Measurements from ENCODE around the gene SIGLEC5.

SIGLEC5 gene

GRCh38 chr19:51592521-51592920 lies 37.7 kb downstream of the SIGLEC5 start:
- H3K4me3 ChIP-seq (ENCODE audit: control insufficient read depth, low read depth, low read length), result no peak overlapping the region
- DNase-seq (ENCODE audit: low read depth), result no peak
- TF ChIP-seq, protein P1, sequence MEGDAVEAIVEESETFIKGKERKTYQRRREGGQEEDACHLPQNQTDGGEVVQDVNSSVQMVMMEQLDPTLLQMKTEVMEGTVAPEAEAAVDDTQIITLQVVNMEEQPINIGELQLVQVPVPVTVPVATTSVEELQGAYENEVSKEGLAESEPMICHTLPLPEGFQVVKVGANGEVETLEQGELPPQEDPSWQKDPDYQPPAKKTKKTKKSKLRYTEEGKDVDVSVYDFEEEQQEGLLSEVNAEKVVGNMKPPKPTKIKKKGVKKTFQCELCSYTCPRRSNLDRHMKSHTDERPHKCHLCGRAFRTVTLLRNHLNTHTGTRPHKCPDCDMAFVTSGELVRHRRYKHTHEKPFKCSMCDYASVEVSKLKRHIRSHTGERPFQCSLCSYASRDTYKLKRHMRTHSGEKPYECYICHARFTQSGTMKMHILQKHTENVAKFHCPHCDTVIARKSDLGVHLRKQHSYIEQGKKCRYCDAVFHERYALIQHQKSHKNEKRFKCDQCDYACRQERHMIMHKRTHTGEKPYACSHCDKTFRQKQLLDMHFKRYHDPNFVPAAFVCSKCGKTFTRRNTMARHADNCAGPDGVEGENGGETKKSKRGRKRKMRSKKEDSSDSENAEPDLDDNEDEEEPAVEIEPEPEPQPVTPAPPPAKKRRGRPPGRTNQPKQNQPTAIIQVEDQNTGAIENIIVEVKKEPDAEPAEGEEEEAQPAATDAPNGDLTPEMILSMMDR (conservative IDR thresholded peaks at IDR 0.05; ENCODE audit: control insufficient read depth, insufficient read depth, low read depth, low read length), result no peak

DNA sequence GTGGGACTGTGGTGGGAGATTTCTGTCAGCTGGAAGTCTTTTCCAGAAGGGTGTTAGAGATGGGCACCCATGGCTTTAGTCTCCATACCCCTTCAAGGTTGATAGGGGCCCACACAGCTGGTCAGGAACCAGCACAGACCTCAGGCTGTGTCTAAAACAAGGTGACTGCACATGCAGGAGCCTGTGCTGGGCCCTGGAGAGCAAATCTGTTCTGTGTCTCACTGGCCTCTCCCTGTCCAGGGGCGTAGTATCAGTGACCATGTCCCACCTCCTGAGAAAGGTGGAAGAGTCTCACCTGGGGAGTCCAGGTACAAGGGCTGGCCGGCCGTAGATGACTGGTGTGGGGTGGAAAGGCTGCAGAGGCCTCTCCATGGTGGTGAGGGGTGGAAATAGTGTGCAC lies 39.8 kb downstream of the SIGLEC5 start:
- no peak for DNase-seq (ENCODE audit: low read depth)
- H3K4me3 ChIP-seq (ENCODE audit: control insufficient read depth, low read depth, low read length), result no peak overlapping the region
- TF ChIP-seq, protein P1 (conservative IDR thresholded peaks at IDR 0.05; ENCODE audit: control insufficient read depth, insufficient read depth, low read depth, low read length), result no peak

GRCh38 chr19:51589511-51589910 lies 40.7 kb downstream of the SIGLEC5 start:
- TF ChIP-seq, protein P1 (conservative IDR thresholded peaks at IDR 0.05; ENCODE audit: control insufficient read depth, insufficient read depth, low read depth, low read length), result no peak
- no peak for DNase-seq (ENCODE audit: low read depth)
- no peak overlapping the region for H3K4me3 ChIP-seq (ENCODE audit: control insufficient read depth, low read depth, low read length)

DNA sequence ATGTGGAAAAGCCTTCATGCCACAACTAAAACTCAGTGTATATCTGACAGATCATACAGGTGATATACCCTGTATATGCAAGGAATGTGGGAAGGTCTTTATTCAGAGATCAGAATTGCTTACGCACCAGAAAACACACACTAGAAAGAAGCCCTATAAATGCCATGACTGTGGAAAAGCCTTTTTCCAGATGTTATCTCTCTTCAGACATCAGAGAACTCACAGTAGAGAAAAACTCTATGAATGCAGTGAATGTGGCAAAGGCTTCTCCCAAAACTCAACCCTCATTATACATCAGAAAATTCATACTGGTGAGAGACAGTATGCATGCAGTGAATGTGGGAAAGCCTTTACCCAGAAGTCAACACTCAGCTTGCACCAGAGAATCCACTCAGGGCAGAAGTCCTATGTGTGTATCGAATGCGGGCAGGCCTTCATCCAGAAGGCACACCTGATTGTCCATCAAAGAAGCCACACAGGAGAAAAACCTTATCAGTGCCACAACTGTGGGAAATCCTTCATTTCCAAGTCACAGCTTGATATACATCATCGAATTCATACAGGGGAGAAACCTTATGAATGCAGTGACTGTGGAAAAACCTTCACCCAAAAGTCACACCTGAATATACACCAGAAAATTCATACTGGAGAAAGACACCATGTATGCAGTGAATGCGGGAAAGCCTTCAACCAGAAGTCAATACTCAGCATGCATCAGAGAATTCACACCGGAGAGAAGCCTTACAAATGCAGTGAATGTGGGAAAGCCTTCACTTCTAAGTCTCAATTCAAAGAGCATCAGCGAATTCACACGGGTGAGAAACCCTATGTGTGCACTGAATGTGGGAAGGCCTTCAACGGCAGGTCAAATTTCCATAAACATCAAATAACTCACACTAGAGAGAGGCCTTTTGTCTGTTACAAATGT lies 42.7 kb downstream of the SIGLEC5 start:
- no peak for DNase-seq (ENCODE audit: low read depth)
- TF ChIP-seq, protein P1 (conservative IDR thresholded peaks at IDR 0.05; ENCODE audit: control insufficient read depth, insufficient read depth, low read depth, low read length), result no peak
- H3K4me3 ChIP-seq (ENCODE audit: control insufficient read depth, low read depth, low read length), result no peak overlapping the region

DNA sequence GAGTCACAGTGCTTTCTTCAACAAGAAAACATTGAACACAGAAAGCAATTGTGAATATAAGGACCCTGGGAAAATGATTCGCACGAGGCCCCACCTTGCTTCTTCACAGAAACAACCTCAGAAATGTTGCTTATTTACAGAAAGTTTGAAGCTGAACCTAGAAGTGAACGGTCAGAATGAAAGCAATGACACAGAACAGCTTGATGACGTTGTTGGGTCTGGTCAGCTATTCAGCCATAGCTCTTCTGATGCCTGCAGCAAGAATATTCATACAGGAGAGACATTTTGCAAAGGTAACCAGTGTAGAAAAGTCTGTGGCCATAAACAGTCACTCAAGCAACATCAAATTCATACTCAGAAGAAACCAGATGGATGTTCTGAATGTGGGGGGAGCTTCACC lies 43.4 kb downstream of the SIGLEC5 start:
- TF ChIP-seq, protein P1 (conservative IDR thresholded peaks at IDR 0.05; ENCODE audit: control insufficient read depth, insufficient read depth, low read depth, low read length), result no peak
- no peak overlapping the region for H3K4me3 ChIP-seq (ENCODE audit: control insufficient read depth, low read depth, low read length)
- DNase-seq (ENCODE audit: low read depth), result no peak

GRCh38 chr19:51586103-51586728 lies 44.0 kb downstream of the SIGLEC5 start:
- DNase-seq (ENCODE audit: low read depth), result no peak
- TF ChIP-seq, protein P1 (conservative IDR thresholded peaks at IDR 0.05; ENCODE audit: control insufficient read depth, insufficient read depth, low read depth, low read length), result no peak
- H3K4me3 ChIP-seq (ENCODE audit: control insufficient read depth, low read depth, low read length), result no peak overlapping the region

Measured in fibroblast of mammary gland (primary cell).